OCI-LY7 (cell line): Measurements from ENCODE around the gene FBN3. TPM values are rescaled to one million over a fixed set of nuclear protein-coding genes. Genes with fewer than 3 reads are reported as not detected.

ENCODE experiments used
- BruUV-seq: library from RNA; stranded (reverse); fragments of 400-500 nt; replicated peaks from 2 replicates; lab custom pipeline; 2021; lab: Mats Ljungman, UMichigan
- CTCF ChIA-PET: fragments of 300-600 bp; sonication (Branson Sonifier 250); formaldehyde crosslinking; loops from one replicate; lab custom pipeline; 2022; ENCODE audit warnings: antibody characterized with exemption; ENCODE audit not compliant: unreplicated experiment; lab: Charles Lee
- POLR2A ChIA-PET: fragments of 300-600 bp; sonication (Branson Sonifier 250); formaldehyde crosslinking; loops from one replicate; lab custom pipeline; 2022; ENCODE audit warnings: antibody characterized with exemption; lab: Charles Lee
- DNase-seq: peaks from one replicate; pipeline ENCODE4 v3.0.0-alpha.2; 2015; ENCODE audit warnings: low spot score
- H2AFZ ChIP-seq: fragments of 200-600 bp; sonication (generic), shearing (Covaris generic); 2 replicates; pipeline ENCODE4 v1.6.1; 2014; ENCODE audit warnings: mild to moderate bottlenecking, antibody characterized with exemption, low read length, moderate library complexity
- H3K27ac ChIP-seq: fragments of 200-600 bp; sonication (generic); 2 replicates; pipeline ENCODE4 v1.5.1; 2014; ENCODE audit warnings: mixed run types, low read depth, mild to moderate bottlenecking, moderate library complexity, low read length, inconsistent platforms; ENCODE audit not compliant: poor library complexity, severe bottlenecking
- H3K36me3 ChIP-seq: fragments of 200-600 bp; sonication (generic); 2 replicates; pipeline ENCODE4 v1.6.1; 2014; ENCODE audit warnings: mild to moderate bottlenecking, antibody characterized with exemption, low read length, moderate library complexity, mixed read lengths; ENCODE audit not compliant: insufficient read depth
- H3K4me1 ChIP-seq: fragments of 200-600 bp; sonication (generic); 2 replicates; pipeline ENCODE4 v1.5.1; 2014; ENCODE audit warnings: mild to moderate bottlenecking, low read length; ENCODE audit not compliant: insufficient read depth, poor library complexity, severe bottlenecking
- H3K4me2 ChIP-seq: fragments of 200-600 bp; sonication (generic); 2 replicates; pipeline ENCODE4 v1.6.1; 2014; ENCODE audit warnings: mild to moderate bottlenecking, low read length
- H3K4me3 ChIP-seq: fragments of 200-600 bp; sonication (generic); 2 replicates; pipeline ENCODE4 v1.5.1; 2014; ENCODE audit warnings: mild to moderate bottlenecking, low read depth, low read length; ENCODE audit not compliant: poor library complexity, severe bottlenecking
- H3K79me2 ChIP-seq: fragments of 200-600 bp; sonication (generic); 2 replicates; pipeline ENCODE4 v1.6.1; 2016; ENCODE audit warnings: low read depth, mild to moderate bottlenecking, low read length, moderate library complexity, mixed read lengths; ENCODE audit not compliant: insufficient read depth
- H3K9me2 ChIP-seq: fragments of 200-600 bp; sonication (generic); 2 replicates; pipeline ENCODE4 v1.6.1; 2016; ENCODE audit warnings: mild to moderate bottlenecking, low read length, mixed read lengths; ENCODE audit not compliant: insufficient read depth
- H3K9me3 ChIP-seq: fragments of 200-600 bp; sonication (generic); 2 replicates; pipeline ENCODE4 v1.6.1; 2014; ENCODE audit warnings: mild to moderate bottlenecking, mixed run types, low read length, mixed read lengths
- H4K20me1 ChIP-seq: fragments of 200-600 bp; sonication (generic); 2 replicates; pipeline ENCODE4 v1.6.1; 2014; ENCODE audit warnings: mild to moderate bottlenecking, antibody characterized with exemption, low read length, moderate library complexity, mixed read lengths; ENCODE audit not compliant: insufficient read depth
- EZH2phosphoT487 ChIP-seq: fragments of 200-600 bp; sonication (generic); IDR thresholded peaks from 2 replicates; pipeline ENCODE4 v1.6.1; 2018; ENCODE audit warnings: low read depth, borderline replicate concordance, mild to moderate bottlenecking, mixed run types, antibody characterized with exemption, low read length, moderate library complexity, mixed read lengths
- intact Hi-C: fragments of 100-400 bp; cut with micrococcal nuclease; formaldehyde crosslinking; loops from one replicate; pipeline ENCODE4 v1.10.0; 2022; ENCODE audit not compliant: unreplicated experiment
- total RNA-seq, 2 experiments: library from RNA; depleted of rRNA in 1 of 2; stranded (reverse); fragments of >200 nt in 1 of 2; shearing (Covaris generic) in 1 of 2; gene quantifications; 2 replicates each; pipeline ENCODE4 v1.2.3, GENCODE V29; 2014 to 2022
- TF ChIP-seq, protein P1 (sequence below): fragments of 200-600 bp; sonication (generic); conservative IDR thresholded peaks from 2 replicates; pipeline ENCODE4 v1.5.1; 2014; ENCODE audit warnings: mild to moderate bottlenecking, antibody characterized with exemption, low read length, moderate library complexity, mixed read lengths

Gene FBN3
- total RNA-seq, 2 experiments from 2014 or later: not detected

- Histone ChIP-seq H4K20me1 (no peaks in the 10 kb centered on the region), H3K79me2 (no peaks in the 10 kb centered on the region), H3K36me3 (no peaks in the 10 kb centered on the region), H3K9me3 (no peaks in the 10 kb centered on the region), H3K27ac (no peak overlapping the region), H3K4me1 (no peaks in the 10 kb centered on the region), H3K4me3 (no peak overlapping the region), H2AFZ (no peak overlapping the region), H3K4me2 (no peak overlapping the region), H3K9me2 (no peaks in the 10 kb centered on the region)
- TF ChIP-seq, protein P1, sequence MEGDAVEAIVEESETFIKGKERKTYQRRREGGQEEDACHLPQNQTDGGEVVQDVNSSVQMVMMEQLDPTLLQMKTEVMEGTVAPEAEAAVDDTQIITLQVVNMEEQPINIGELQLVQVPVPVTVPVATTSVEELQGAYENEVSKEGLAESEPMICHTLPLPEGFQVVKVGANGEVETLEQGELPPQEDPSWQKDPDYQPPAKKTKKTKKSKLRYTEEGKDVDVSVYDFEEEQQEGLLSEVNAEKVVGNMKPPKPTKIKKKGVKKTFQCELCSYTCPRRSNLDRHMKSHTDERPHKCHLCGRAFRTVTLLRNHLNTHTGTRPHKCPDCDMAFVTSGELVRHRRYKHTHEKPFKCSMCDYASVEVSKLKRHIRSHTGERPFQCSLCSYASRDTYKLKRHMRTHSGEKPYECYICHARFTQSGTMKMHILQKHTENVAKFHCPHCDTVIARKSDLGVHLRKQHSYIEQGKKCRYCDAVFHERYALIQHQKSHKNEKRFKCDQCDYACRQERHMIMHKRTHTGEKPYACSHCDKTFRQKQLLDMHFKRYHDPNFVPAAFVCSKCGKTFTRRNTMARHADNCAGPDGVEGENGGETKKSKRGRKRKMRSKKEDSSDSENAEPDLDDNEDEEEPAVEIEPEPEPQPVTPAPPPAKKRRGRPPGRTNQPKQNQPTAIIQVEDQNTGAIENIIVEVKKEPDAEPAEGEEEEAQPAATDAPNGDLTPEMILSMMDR: no peak
- CTCF ChIA-PET: no interaction called here
- intact Hi-C loops: no loop called here
- POLR2A ChIA-PET: no interaction called here
- BruUV-seq: no TSS peak
- no peak for DNase-seq
Observed at GRCh38 chr19:8041531-8041931, 107.9 kb downstream of the FBN3 start.

GRCh38 chr19:8039231-8039630, 110.2 kb downstream of the FBN3 start:
- Histone ChIP-seq H3K27ac (no peak overlapping the region), H3K36me3 (no peaks in the 10 kb centered on the region), H4K20me1 (no peaks in the 10 kb centered on the region), H3K79me2 (no peaks in the 10 kb centered on the region), H3K9me3 (no peaks in the 10 kb centered on the region), H3K4me2 (no peak overlapping the region), H3K4me3 (no peak overlapping the region), H3K9me2 (no peaks in the 10 kb centered on the region), H3K4me1 (no peaks in the 10 kb centered on the region), H2AFZ (no peak overlapping the region)
- intact Hi-C loops: no loop called here
- no peak for DNase-seq
- TF ChIP-seq EZH2phosphoT487: no peak
- TF ChIP-seq, protein P1: no peak
- BruUV-seq: no TSS peak
- ChIA-PET POLR2A (no interaction called here), CTCF (no interaction called here)

DNA sequence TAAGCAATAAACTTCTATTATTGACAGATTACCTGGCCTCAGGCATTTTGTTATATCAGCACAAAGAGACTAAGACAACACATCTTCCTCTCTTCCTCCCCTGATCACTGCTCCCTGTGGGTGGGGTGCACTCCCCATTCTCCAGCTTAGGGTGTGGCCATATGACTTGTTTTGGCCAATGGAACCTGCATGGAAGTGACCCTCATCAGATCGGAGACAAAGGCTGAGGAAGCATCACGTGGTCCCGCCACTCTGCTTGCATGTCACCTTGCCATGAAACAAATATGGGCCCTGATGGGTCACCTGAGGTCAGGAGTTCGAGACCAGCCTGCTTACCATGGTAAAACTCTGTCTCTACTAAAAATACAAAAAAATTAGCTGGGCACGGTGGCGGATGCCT, 110.6 kb downstream of the FBN3 start:
- H3K36me3 ChIP-seq: no peaks in the 10 kb centered on the region
- no peaks in the 10 kb centered on the region for H3K79me2 ChIP-seq
- H3K4me2 ChIP-seq: no peak overlapping the region
- H3K27ac ChIP-seq: no peak overlapping the region
- no peak for DNase-seq
- CTCF ChIA-PET: no interaction called here
- BruUV-seq: no TSS peak
- POLR2A ChIA-PET: no interaction called here
- no peaks in the 10 kb centered on the region for H3K4me1 ChIP-seq
- TF ChIP-seq EZH2phosphoT487: no peak
- TF ChIP-seq, protein P1: no peak
- no peaks in the 10 kb centered on the region for H4K20me1 ChIP-seq
- intact Hi-C loops: no loop called here
- H3K4me3 ChIP-seq: no peak overlapping the region
- H3K9me2 ChIP-seq: no peaks in the 10 kb centered on the region
- no peaks in the 10 kb centered on the region for H3K9me3 ChIP-seq
- H2AFZ ChIP-seq: no peak overlapping the region
